Pulmonary artery endothelial cell (primary cell): Measurements from ENCODE around the gene TSPAN4. TPM values are rescaled to one million over a fixed set of nuclear protein-coding genes. Genes with fewer than 3 reads are reported as not detected.
A peak's percentile ranks its signal among the peaks of the same experiment; 100 is the strongest.

ENCODE experiments used
- DNase-seq: peaks from one replicate; pipeline ENCODE4 v3.0.0-alpha.2; 2011; ENCODE audit warnings: low read depth, low spot score
- total RNA-seq: library from RNA; depleted of rRNA; stranded (reverse); fragments of >200 nt; gene quantifications from 2 replicates; pipeline ENCODE4 v1.2.3, GENCODE V29; 2014

Gene TSPAN4
- total RNA-seq, 1 donor from 2014 or later: 103 TPM

DNA sequence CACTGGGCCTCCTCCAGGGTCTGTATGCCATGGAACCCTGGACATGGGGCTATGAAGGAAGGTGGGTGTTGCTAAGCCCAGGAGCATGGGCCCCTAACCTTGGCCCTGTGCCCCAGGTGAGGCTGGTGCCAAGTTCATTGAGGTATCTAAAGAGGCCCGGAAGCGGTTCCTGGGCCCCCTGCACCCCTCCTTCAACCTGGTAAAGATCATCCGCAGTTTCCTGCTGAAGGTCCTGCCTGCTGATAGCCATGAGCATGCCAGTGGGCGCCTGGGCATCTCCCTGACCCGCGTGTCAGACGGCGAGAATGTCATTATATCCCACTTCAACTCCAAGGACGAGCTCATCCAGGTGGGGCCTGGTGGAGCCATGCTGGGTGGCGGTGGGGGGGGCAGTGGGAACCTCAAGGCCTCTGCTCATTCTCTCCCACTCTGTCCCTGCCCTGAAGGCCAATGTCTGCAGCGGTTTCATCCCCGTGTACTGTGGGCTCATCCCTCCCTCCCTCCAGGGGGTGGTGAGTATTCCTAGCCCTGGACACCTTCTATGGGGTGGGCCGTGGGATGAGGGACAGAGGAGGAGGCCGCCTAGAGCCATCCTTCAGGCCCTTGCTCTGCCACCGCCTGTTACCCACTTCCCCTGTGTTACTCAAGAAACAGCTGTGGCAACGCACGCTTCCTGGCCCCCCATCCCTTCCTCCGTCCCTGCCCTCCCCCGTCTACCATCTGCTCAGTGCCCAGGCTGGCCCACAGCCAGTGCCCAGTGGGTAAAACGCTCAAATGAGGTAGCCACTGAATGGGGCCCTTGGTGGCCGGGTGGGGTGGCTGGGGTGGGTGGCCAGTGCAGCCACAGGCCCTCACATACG, 20.9 kb upstream of the TSPAN4 start:
- DNase-seq: no peak

DNA sequence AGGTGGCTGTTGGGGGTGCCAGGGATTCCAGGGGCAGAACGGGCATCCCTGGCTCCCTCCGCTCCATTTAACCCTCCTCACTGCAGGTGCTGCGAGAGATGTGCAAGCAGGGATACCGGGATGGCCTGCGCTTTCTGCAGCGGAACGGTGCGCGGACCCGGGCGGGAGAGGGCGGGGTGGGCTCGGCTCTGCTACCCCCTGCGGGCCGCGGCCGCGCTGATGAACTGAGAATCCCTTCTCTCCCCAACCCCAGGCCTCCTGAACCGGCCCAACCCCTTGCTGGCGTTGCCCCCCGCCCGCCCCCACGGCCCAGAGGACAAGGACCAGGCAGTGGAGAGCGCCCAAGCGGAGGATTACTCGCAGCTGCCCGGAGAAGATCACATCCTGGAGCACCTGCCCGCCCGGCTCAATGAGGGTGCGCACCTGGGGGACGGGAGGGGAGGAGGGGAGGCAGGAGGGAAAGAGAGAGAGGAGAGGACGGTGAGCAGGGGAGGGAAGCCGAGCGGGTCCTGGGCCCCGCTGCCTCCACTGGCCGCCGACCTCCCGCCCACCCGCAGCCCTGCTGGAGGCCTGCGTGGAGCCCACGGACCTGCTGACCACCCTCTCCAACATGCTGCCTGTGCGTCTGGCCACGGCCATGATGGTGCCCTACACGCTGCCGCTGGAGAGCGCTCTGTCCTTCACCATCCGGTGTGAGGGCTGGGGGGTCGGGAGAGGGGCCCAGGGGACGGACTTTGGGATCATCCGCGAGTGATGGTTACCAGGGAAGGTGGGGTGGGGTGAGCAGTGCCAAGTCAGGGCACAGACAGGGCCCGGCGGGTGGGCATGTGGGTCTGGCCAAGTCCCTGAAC, 19.0 kb upstream of the TSPAN4 start:
- no peak for DNase-seq

DNA sequence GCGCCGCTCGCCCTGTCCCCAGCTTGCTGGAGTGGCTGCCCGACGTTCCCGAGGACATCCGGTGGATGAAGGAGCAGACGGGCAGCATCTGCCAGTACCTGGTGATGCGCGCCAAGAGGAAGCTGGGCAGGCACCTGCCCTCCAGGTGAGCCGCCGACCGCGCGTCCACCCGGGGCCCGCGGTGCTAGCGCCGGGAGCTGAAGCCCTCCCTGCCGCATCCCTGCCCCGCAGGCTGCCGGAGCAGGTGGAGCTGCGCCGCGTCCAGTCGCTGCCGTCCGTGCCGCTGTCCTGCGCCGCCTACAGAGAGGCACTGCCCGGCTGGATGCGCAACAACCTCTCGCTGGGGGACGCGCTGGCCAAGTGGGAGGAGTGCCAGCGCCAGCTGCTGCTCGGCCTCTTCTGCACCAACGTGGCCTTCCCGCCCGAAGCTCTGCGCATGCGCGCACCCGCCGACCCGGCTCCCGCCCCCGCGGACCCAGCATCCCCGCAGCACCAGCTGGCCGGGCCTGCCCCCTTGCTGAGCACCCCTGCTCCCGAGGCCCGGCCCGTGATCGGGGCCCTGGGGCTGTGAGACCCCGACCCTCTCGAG, 18.3 kb upstream of the TSPAN4 start:
- no peak for DNase-seq

DNA sequence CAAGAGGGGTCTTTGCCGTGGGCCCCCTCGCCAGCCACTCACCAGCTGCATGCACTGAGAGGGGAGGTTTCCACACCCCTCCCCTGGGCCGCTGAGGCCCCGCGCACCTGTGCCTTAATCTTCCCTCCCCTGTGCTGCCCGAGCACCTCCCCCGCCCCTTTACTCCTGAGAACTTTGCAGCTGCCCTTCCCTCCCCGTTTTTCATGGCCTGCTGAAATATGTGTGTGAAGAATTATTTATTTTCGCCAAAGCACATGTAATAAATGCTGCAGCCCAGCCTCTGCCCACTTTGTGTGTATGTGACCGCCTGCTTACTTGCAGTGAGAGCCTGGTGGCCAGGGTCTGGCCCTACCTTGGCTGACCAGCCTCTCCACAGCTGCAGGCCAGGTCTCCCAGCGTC, 17.7 kb upstream of the TSPAN4 start:
- no peak for DNase-seq

DNA sequence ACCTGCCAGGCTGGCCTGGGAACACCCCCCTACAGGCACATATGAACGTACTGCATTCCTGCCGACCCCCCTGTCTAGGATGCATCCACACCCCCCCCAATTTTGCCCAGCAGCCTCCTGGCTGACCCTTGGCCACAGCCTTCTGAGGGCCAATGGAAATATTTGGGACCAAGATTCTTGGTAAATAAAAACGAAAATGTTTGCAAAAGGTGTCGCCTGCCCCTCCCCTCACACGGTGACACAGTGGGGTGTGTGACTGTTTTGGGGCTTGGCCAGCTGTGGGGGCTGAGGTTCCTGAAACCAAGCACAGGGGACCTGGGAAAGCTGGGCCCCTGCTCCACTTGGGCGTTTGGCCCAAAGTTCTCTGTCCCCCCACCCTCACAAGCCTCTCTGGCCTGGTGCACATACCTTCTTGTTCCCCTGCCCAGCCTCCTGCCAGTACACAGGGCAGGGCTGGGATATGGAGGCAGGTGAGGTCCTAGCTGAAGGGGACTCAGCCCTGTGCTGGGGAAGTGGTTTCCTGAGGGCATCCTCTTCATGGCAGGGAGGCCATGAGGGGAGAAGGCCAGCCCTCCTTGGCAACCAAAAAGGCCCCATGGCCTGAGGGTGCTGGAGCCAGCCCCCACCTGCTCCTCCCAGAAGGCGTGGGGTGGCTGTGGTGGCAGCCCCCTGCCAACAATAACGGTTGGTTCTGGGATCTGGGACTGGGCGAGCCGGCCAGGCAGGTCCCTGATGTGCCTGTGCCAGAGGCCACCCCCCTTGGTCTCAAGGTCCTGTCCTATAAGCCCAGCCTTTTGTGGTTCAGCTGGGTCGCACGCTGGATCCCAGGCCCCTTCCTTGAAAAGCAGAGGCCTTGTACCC, 17.1 kb upstream of the TSPAN4 start:
- no peak for DNase-seq

DNA sequence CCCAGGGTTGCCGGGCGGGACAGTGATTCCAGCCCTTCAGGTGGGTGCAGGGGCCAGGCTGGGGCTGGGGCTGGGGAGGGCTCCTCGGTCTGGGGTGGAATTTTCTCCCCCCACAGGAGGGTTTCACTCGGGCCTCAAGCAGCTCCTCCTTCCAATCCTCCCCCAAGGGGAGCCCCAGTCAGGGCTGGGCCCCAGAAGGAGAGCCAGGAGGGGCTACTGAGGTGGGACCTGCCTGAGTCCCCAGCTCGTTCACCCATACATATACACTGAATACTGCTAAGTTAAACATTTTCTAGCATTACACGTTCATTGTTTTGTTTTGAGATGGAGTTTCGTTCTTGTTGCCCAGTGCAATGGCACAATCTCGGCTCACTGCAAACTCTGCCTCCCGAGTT, 16.4 kb upstream of the TSPAN4 start:
- DNase-seq: no peak

DNA sequence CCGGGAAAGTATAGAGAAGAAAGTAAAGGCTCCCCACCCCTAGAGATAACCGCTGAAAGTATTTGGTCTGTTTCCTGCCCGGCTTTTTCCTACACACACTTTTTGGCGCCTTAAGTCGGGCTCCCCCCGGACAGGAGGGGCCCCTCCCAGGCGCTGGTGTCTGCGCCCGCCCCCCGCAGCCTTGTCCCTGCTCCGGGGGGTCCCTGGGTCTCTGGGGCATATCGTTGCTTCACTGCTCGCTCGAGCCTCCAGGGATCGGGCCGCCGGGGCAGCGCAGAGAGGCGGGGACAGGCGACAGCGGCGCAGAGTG, 15.9 kb upstream of the TSPAN4 start:
- DNase-seq: no peak

DNA sequence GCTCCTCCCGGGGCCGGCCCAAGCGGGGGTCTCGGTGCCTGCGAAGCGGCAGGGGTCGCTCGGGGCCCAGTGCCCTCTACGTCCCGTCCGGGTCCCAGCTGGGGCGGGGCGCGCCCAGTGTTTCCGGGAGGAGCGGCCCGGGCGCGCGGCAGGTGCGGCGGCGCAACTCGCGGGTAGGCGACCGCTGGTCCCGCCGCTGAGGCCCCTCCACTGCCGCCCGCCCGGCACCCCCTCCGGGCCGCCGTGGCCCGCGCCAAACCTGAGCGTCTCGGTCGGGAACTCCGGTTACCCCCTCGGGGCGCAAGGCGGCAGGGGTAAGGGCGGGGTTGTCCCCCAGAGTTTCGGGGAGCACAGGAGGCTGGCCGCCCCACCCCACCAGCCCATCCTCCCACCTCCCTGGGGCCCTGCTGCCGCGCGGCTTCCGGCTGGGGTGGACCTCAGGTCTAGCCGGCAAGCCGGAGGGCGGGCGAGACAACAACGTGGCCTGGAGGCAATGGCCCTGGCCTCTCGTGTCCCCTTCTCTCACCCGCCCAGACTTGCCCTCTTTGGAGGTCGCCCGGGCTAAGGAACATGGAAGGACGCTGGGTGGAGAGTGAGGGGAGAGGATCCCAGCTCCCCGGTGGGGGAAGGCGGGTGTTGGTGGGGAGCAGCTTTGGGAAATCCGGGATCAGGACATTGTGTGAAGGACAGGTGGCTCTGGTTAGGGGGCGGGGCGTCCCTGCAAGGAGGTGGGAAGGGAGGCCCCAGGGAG, 15.3 kb upstream of the TSPAN4 start:
- no peak for DNase-seq

DNA sequence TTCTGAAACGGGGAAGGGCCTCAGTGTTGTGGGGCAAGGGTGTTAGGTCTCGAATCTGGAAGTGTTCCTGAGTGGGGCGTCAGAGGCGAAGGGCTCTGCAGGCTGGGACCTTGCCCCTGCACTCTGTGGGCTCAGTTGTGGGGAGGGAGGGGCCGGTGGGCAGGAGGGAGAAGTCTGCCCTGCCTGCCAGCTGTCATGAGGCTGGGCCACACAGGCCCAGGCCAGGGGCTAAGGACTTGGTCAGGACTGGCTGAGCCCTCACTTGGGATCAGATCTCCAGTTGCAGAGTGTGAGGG, 14.8 kb upstream of the TSPAN4 start, which contains the start of gene CRACR2B:
Gene CRACR2B (plus strand): TSS at position 23 of the 296 bp plus-strand sequence. CDS start 689 bp downstream, outside the sequence.
- no peak for DNase-seq

DNA sequence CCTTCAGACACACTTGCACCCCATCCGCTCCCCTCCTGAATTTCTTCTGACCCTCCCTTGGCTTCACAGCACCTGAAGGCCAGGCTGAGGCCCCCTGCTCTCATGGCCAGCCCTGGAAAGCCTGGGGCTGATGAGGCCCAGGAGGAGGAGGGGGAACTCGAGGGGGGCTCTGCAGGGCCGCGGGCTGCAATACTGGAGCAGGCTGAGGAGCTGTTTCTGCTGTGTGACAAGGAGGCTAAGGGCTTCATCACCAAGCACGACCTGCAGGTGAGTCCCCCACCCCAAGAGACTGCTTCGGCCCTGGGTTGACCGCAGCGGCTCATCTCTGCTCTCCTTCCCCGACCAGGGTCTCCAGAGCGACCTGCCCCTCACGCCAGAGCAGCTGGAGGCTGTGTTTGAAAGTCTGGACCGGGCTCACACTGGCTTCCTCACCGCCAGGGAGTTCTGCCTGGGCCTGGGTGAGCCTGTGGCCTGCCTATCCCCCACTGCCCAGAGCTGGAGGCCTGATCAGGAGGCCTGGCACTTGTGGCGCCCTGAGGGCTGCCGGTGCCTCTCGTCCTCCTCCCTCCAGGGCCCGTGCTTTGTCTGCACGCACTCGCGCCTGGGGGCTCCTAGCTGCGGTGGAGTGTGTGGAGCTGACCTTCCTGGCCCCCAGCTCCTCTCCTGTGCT, 14.0 kb upstream of the TSPAN4 start:
- DNase-seq: no peak

DNA sequence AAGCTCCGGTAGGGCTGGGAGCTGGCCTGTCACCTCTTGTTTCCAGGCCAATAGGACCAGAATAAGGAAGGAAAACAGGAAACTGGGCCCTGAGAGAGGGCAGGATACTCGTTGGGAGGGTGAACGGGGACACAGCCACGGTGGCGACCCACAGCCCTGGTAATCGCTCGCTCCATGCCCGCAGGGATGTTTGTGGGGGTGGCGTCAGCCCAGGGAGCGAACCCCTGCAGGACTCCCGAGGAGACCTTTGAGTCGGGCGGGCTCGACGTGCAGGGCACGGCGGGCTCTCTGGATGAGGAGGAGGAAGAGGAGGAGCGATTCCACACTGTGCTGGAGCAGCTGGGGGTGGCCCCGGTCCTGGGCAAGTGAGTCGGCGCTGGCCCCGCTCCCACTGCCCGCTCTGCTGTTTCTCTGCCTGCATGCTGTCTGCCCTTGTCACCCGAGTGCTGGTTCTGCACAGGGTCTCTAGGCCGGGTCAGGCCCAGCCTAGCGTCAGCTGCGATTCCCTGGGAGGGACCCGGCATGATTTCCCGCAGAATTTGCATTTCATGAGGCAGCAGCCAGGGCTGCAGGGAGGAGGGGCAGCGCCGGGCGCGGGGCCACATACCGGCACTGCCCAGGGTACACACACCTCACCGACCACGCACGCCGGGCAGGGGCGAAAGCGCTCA, 13.3 kb upstream of the TSPAN4 start:
- peak; percentile 63 for DNase-seq

DNA sequence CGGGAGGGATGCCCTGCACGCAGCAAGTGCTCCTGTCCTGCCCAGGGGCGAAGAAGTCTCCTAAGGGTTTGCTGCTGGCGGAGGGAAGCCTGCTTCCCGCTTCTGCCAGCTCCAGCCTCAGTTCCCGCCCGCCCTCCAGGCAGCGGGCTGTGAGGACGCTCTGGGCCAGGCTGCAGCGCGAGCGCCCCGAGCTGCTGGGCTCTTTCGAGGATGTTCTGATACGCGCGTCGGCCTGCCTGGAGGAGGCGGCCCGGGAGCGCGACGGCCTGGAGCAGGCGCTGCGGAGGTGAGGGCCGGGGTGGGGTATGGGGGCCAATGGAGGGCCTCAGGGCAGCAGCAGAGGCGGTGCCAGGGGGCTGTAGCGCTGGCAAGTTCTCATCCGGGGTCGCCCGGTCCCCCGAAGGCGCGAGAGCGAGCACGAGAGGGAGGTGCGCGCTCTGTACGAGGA, 12.8 kb upstream of the TSPAN4 start:
- DNase-seq: no peak

DNA sequence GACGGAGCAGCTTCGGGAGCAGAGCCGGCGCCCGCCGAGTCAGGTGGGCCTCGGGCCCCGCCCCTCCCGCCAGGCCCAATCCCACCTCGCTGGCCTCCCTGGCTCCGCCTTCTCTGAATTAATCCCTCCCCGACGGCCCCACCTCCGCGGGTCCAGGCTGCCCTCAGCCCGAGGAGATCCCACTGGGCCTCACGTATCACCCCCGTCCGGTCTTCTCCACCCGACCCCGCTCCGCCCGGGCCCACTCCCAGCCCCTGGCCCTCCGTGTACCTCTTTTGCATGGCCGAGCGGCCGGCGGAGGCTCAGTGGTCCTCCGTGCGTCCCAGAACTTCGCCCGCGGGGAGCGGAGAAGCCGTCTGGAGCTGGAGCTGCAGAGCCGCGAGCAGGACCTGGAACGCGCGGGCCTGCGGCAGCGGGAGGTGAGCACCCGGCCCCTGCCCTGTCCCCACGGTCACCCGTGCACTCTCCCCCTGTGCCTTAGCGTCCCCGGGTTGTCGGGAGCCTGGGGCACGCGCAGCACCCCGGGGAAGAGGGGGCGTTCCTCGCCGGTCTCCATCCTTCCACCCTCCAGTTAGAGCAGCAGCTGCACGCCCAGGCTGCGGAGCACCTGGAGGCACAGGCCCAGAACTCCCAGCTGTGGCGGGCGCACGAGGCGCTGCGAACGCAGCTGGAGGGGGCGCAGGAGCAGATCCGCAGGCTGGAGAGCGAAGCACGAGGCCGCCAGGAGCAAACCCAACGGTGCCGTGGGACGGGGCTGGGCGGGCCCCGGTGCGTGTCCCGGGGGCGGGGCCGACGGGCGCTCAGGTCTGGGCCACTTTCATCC, 12.1 kb upstream of the TSPAN4 start:
- DNase-seq: no peak

DNA sequence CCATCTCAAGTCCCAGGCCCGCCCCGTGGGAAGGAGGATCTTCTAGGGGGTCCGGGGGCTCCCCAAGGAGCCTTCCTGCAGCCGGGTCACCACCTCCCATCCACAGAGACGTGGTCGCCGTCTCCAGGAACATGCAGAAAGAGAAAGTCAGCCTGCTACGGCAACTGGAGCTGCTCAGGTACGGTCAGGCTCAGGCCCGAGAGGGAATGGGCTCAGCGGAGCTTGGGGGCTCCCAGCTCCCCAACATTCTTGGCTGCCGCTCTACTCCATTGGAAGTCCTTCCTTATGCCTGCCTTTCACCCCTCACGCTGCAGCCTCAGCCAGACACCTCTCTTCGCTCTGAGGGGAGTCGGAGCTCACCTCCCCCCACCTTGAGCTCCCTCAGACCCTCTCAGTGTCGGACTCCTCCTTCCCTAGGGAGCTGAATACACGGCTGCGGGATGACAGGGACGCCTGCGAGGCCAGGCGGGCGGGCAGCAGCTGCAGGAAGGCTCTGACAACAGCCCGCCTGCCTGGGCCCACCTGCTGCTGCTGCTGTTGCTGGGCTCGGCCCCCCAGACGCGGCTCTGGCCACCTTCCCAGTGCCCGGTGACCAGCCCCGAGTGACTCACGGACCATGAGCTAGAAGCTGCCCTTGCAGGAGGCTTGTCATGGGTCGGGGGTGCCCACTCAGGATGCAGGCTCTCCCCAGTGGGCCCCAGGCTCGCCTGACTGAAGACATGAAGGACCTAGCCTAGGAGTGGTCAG, 11.4 kb upstream of the TSPAN4 start:
- no peak for DNase-seq

DNA sequence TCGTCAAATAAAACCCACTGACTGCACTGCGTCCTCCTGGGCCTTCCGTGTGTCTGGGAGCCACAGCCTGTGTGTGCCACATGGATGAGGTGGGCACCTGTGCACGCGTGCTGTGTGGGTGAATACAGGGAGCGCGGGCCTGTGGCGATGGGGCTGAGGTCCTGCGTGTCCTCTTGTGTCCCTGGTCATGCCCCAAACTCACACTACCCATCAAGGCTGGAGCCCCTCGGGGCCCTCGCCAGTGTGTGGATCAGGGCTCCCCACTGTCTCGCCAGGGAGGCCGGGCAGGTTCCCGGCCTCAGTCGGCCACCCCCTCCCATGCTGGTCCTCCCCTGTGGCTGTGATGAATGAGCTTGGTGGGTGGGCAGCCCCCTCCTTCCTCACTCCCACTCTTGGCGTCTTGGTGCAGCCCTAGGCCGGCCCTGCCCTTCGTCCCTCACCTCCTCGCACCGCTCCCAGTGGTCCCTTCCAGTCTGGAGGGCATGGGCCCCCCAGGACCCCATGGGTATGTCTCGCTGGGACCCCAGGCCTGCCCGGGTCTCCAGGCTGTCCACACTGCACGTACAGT, 10.6 kb upstream of the TSPAN4 start:
- DNase-seq: no peak

DNA sequence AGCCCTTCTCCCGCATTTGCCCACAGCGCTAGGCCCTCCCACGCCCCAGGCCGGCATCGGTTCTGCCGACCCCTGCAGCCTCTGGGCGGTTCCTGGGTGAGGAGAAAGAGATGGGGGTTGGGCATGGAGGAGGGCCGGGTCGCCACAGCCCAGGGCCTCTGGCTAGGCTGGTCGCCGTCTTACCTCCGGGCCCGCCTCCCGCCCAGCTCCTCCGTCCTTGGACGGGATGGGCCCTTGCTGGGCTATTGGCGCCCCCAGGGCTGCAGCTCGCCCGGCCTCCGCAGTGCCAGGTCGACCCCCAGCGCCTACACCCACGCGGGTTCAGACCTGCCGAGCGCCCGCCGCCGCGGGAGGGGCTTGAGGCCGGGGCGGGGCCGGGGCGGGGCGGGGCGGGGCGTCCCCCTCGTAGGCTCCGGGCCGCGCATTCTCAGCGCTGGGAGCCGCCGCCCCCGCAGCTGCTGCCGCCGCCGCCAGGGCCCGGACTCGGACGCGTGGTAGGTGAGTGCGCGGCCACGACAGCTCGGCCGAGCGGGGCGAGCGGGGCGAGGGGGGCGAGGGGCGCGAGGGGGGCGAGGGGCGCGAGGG, 10.0 kb upstream of the TSPAN4 start, which contains the start of gene CD151:
Gene CD151 (plus strand): TSS at position 424 of the 585 bp plus-strand sequence. CDS start 3,118 bp downstream, outside the sequence.
- no peak for DNase-seq
